GM13976 (cell line): ENCODE data around the gene RAB27A.
A peak's percentile ranks its signal among the peaks of the same experiment; 100 is the strongest.
"Not testable (repeated sequence)": the region's sequence is repeated elsewhere in the genome, so short reads cannot be mapped to it uniquely, and the experiment has no call there.

Source experiments
- DNase-seq: peaks from one replicate; pipeline ENCODE4 v3.0.0; 2012; ENCODE audit warnings: low spot score
- CTCF ChIP-seq: IDR thresholded peaks from 2 replicates; pipeline ENCODE4 v1.5.1; 2012; ENCODE audit warnings: borderline replicate concordance, mild to moderate bottlenecking; ENCODE audit not compliant: insufficient read depth; ENCODE audit errors: extremely low read depth, missing control alignments, control extremely low read depth
- in situ Hi-C: fragments of 300-500 bp; cut with MboI; formaldehyde crosslinking; loops from one replicate; pipeline ENCODE4 v1.12.0; 2022; ENCODE audit warnings: low sequenced_read_pairs, mixed read lengths, inconsistent platforms; ENCODE audit not compliant: unreplicated experiment

Gene RAB27A

GRCh38 chr15:55281517-55282228, 7.9 kb downstream of the RAB27A start:
- TF ChIP-seq CTCF = no peak
- no peak for DNase-seq
- in situ Hi-C loops = no loop called here

- DNase-seq, in situ Hi-C loops: not testable (repeated sequence)
Observed at GRCh38 chr15:55280589-55280988, 9.0 kb downstream of the RAB27A start.

GRCh38 chr15:55279746-55280351, 9.8 kb downstream of the RAB27A start:
- TF ChIP-seq CTCF = no peak
- peak; percentile 51 for DNase-seq
- in situ Hi-C loops = no loop called here

GRCh38 chr15:55279100-55279745, 10.4 kb downstream of the RAB27A start:
- in situ Hi-C loops = no loop called here
- no peak for DNase-seq
- TF ChIP-seq CTCF = no peak

- DNase-seq = no peak
- no peak for TF ChIP-seq CTCF
- in situ Hi-C loops = no loop called here
Observed at GRCh38 chr15:55277715-55278114, 11.9 kb downstream of the RAB27A start.

GRCh38 chr15:55277116-55277564, 12.5 kb downstream of the RAB27A start:
- DNase-seq = peak; percentile 76
- in situ Hi-C loops = no loop called here
- TF ChIP-seq CTCF = no peak

- DNase-seq = no peak
- in situ Hi-C loops = no loop called here
- no peak for TF ChIP-seq CTCF
Observed at GRCh38 chr15:55276324-55276723, 13.3 kb downstream of the RAB27A start.
